NCI-H1694 treated with DMSO at 0.1 percent for 48 hours (cell line): Measurements from ENCODE around the gene S1PR3.

ENCODE experiments used
- DNase-seq: peaks from one replicate; lab custom pipeline; 2025; lab: John Stamatoyannopoulos, UW

The S1PR3 gene

DNA sequence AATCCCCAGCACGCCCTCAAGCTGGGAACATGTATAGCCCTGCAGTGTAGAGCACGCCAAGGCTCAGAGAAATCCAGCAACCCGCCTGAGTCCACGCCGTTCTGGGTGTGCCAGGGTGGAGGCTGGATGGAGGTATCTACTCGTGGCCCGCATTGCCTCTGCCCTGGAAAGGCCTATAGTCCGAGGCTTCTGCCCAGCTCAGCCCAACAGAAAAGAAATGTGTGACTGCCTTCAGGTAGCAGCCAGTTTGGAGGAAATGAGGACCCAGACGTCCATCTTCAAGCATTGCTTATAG lies 18.2 kb downstream of the S1PR3 start:
- no peak for DNase-seq

DNA sequence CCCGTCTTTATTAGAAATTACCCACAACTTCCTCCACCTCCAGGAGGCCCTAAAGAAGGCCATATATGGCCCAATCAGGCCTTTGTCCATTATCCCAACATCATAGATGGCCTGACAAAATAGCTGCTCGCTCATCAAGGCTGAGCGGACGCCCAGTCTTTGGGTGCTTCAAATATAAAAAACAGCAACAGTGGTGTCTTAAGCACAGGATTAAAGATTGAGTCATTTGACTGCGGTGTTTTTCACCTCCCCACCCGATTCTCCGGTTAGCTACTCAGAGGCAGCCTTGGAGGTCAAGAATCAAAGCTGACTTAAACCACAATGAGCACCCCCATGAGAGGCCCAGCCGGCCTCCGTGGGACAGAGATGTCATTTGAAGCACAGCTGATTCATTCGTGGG lies 18.8 kb downstream of the S1PR3 start:
- DNase-seq: no peak

DNA sequence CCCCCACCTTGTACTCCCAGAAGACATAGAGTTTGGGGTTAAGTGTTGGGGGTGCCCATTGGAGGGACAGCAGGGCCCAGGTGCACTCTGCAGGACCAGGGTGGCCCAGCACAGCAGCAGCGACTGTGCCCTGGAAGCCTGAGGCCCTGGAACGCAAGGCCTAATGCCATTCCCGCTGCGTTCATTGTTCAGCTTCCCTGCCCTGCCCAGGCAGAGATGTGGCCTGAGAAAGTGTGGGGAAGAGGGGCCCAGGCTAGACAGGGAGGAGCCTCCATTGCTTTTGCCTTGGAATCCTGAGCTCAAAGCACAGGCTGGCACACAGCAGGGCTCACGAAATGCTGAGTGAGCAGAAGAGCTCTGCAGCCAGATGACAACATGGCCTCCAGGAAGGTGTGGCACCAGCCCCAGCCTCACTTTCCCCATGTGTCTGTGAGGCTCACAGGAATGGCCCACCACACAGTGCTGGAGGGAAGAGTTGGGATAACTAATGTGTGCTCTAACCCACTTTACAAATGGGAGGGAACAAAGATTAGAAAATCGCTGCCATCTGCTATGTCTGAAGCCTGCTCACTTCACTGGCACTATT lies 19.4 kb downstream of the S1PR3 start:
- peak; percentile 12 for DNase-seq

DNA sequence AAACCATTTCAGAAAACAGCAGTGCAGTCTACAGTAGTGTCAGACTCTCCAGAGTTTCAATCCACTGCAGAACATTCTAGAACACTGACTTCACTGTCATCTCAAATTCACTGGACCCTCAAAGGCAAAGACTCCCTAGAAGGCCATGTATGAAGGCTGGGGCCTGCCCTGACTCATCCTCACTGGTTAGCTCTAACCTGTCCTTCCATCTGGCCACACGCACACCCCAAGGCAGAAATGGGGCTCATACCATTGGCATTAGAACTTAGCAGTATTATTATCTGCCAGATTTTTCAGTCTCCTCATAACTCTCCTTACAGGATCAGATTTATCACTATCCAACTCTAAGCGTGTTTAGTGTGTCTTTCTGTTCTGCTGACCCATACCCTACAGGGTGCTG lies 20.4 kb downstream of the S1PR3 start:
- no peak for DNase-seq

- no peak for DNase-seq
Observed at GRCh38 chr9:89012294-89013042, 21.2 kb downstream of the S1PR3 start.

GRCh38 chr9:89013660-89014059 lies 22.4 kb downstream of the S1PR3 start:
- no peak for DNase-seq

GRCh38 chr9:89014153-89014552 lies 22.9 kb downstream of the S1PR3 start:
- no peak for DNase-seq

- no peak for DNase-seq
Observed at GRCh38 chr9:89015336-89015735, 24.1 kb downstream of the S1PR3 start.

- DNase-seq: no peak
Observed at GRCh38 chr9:89020754-89021153, 29.5 kb downstream of the S1PR3 start.

- no peak for DNase-seq
Observed at GRCh38 chr9:89021154-89021803, 30.0 kb downstream of the S1PR3 start.

- DNase-seq: no peak
Observed at GRCh38 chr9:89022001-89022759, 30.9 kb downstream of the S1PR3 start.

DNA sequence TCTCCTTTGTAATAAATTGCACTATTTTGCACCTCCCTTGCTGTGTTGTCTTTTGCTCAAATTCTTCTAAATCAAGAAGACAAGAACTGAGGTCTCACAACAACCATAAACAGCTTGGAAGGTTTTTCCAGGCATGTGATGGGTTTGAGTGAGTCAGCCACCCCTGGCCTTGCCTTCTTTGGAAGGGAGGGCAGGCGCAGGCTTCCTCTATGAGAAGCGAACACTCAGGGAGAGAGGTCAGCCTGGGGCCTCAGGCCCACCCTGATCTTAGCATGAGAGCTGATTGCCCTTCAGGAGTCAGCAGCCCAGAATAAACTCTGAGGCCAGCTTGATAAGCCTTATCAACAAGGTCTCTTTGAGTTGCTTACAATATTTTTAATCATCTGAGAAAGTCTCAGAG lies 31.6 kb downstream of the S1PR3 start:
- no peak for DNase-seq

DNA sequence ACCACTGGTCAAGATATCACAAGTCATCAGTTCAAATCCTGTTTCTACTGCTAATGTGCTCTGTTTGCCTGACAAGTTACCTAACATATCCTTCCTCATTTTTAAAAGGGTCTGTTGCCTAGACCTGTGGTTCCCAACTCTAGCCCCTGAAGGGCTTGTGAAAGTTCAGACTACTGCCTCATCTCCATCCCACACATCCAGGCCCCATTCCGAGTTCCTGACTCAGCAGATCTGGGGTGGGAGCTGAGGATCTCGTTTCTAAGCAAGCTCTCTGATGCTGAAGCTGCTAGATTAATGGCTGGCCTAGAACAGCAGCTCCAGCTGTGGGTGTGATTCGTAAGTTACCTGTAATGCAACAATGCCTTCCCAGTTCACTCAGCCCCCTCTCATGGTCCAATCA lies 32.5 kb downstream of the S1PR3 start:
- no peak for DNase-seq

DNA sequence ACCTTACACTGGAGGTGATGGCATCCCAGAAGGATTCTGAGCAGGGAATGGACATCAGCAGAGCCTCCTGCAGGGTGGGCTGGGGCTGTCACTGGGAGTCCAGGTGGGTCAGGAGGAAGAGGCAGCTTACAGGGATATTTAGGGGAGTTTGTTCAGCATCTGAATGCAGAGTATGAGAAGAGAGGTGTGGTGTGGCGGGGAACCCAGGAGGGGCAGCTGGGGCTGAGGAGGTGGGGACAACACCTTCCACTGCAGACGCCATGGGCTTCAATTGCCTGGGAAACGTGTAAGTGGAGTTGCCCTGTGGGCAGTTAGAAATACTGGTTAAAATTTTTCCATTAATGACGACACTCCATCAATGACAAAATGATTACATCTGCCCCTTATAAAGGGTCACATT lies 33.5 kb downstream of the S1PR3 start:
- DNase-seq: no peak

- no peak for DNase-seq
Observed at GRCh38 chr9:89025553-89025952, 34.3 kb downstream of the S1PR3 start.

- no peak for DNase-seq
Observed at GRCh38 chr9:89026876-89027275, 35.6 kb downstream of the S1PR3 start.

GRCh38 chr9:89029788-89030187 lies 38.5 kb downstream of the S1PR3 start:
- no peak for DNase-seq

GRCh38 chr9:89032173-89032572 lies 40.9 kb downstream of the S1PR3 start:
- no peak for DNase-seq

DNA sequence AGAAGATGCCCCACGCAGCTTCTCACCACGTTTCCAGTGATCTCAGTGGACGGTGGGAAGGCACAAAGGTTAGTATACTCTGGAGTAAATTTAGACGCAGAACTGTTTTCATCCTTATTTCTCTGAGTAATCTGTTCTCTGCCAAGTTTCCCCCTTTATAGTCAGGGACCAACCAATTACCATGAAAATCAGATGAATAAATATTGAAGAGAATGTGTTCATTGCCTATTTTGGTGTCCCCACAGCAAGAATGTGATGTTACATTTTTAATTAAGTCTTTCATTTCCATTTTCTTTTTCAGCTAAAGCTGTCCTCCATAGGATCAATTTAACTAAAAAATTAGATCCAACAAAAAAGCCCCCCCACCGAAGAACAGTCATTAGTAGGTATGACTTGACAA lies 41.4 kb downstream of the S1PR3 start:
- no peak for DNase-seq

GRCh38 chr9:89036383-89036782 lies 45.1 kb downstream of the S1PR3 start:
- DNase-seq: no peak

DNA sequence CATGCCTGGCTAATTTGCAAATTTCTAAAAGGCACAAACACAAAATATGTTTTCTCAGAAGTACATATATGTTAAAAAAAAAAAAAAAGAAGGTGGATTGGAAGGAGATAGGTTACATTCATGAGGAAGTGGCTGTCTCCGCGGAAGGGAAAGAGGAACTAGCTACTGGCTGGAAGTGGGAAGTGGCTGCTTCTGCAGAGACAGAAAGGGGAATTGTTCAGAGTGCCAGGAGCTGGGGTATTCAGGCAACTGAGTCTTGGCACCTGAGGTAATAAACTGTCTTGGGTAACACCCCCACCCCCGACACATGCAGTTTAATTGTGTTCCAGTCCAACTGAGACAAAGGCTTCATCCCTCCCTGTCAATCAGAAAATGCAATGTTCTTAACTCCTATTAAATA lies 45.6 kb downstream of the S1PR3 start:
- DNase-seq: no peak

DNA sequence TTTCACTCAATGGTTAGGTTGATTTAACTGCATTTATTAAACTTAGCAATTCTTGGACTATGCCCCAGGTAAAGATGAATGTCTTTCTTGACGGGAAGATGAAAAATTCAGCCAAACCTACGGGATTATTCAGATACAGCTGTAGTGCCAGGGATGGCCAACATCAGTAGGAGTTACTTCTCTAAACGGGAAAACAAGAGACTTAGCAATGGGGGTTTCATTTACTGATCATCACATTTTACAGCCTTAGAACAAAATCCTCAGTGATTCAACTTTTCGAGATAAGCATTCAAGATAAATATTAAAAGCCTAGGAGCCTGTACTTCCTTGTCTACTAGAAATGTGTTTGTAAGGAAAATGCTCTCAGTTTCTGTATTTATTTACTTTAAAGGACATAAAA lies 46.1 kb downstream of the S1PR3 start:
- no peak for DNase-seq

GRCh38 chr9:89037891-89038290 lies 46.6 kb downstream of the S1PR3 start:
- DNase-seq: no peak
